ENCODE results near the gene CRP.

GRCh38 chr1:159705904-159706256 lies 8.5 kb downstream of the CRP start:
- no peak for TF ChIP-seq REST (IDR thresholded peaks at IDR 0.05; ENCODE audit: low read depth)
- no peak for TF ChIP-seq YY1 (IDR thresholded peaks at IDR 0.05; ENCODE audit: low read depth)
- no peak for TF ChIP-seq MAX (IDR thresholded peaks at IDR 0.05)
- TF ChIP-seq TCF12 (IDR thresholded peaks at IDR 0.05; ENCODE audit: low read depth), result no peak
- TF ChIP-seq FOXM1 (IDR thresholded peaks at IDR 0.05; ENCODE audit: borderline replicate concordance, low read depth), result no peak
- TF ChIP-seq CEBPB (IDR thresholded peaks at IDR 0.05), result no peak
- TF ChIP-seq USF1 (IDR thresholded peaks at IDR 0.05), result no peak
- no peak for TF ChIP-seq EP300 (IDR thresholded peaks at IDR 0.05; ENCODE audit: borderline replicate concordance)
- no peak for TF ChIP-seq TAF1 (IDR thresholded peaks at IDR 0.05; ENCODE audit: low read depth)
- no peak for TF ChIP-seq RAD21 (IDR thresholded peaks at IDR 0.05; ENCODE audit: low read depth)
- no peak for TF ChIP-seq CREB1 (IDR thresholded peaks at IDR 0.05; ENCODE audit: low read depth)
- no peak for TF ChIP-seq ZBTB7A (IDR thresholded peaks at IDR 0.05; ENCODE audit: low read depth)
- no peak for TF ChIP-seq EGR1 (IDR thresholded peaks at IDR 0.05)
